ENCODE data around the gene OSGEP.

DNA sequence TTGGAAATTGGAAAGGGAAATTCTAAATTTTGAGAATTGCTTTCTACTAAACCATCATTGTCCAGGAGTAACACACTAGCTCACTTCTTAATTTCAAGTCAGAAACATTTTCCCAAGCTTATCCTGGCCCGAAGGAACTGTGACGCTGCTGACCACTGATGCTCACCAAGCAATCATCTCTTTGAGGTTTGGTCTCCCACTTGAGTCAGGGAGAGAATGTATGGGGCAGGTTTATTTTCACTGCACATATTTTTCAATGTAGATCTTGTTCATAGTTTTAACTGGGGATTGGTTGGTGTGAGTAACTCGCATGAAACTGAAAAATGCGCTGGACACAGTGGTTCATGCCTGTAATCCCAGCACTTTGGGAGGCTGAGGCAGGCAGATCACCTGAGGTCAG lies 37.9 kb upstream of the OSGEP start:
- TF ChIP-seq, protein P1, sequence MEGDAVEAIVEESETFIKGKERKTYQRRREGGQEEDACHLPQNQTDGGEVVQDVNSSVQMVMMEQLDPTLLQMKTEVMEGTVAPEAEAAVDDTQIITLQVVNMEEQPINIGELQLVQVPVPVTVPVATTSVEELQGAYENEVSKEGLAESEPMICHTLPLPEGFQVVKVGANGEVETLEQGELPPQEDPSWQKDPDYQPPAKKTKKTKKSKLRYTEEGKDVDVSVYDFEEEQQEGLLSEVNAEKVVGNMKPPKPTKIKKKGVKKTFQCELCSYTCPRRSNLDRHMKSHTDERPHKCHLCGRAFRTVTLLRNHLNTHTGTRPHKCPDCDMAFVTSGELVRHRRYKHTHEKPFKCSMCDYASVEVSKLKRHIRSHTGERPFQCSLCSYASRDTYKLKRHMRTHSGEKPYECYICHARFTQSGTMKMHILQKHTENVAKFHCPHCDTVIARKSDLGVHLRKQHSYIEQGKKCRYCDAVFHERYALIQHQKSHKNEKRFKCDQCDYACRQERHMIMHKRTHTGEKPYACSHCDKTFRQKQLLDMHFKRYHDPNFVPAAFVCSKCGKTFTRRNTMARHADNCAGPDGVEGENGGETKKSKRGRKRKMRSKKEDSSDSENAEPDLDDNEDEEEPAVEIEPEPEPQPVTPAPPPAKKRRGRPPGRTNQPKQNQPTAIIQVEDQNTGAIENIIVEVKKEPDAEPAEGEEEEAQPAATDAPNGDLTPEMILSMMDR (IDR thresholded peaks at IDR 0.05), result no peak
- TF ChIP-seq POLR2A (IDR thresholded peaks at IDR 0.05), result no peak
